ENCODE results near the gene TRPM2. TPM values are rescaled to one million over a fixed set of nuclear protein-coding genes. Genes with fewer than 3 reads are reported as not detected.

TRPM2 gene
- total and polyA plus RNA-seq, 2 of the 13 experiments (the other 11 are each of a cell fraction or from before 2014, with no cell fraction given), result 0.07 to 0.20 TPM

DNA sequence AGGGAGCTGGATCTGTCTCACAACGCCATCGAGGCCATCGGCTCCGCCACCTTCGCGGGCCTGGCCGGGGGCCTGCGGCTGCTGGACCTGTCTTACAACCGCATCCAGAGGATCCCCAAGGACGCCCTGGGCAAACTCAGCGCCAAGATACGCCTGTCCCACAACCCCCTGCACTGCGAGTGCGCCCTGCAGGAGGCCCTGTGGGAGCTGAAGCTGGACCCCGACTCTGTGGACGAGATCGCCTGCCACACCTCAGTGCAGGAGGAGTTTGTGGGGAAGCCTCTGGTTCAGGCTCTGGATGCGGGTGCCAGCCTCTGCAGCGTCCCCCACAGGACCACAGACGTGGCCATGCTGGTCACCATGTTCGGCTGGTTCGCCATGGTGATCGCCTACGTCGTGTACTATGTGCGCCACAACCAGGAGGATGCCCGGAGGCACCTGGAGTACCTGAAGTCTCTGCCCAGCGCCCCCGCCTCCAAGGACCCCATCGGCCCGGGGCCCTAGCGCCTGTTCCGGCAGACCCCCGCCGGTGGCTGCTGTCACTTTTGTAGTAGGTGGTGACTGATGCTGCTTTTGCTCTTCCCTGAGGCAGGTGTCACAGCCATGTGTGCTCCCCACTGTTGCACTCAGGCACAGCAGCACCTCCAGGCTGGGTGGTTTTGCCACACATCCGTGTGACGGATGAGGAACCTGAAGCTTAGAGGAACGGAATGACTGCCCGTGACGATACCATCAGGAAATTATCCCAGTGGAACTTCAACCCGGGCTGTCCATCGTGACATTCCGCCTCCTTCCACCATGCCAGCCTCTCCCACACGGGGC, 103.7 kb downstream of the TRPM2 start (continued):
- TF ChIP-seq HNRNPL (IDR thresholded peaks at IDR 0.05; ENCODE audit: low read depth, low read length) (0 out of 2 replicates have a peak, but pooled peaks have one; percentile 14), ATM (IDR thresholded peaks at IDR 0.05; ENCODE audit: borderline replicate concordance) (no peak), ZNF292 (CRISPR knock-in tag; IDR thresholded peaks at IDR 0.05; ENCODE audit: borderline replicate concordance, low read depth) (0 out of 2 replicates have a peak, but pooled peaks have one; percentile 5), ZNF777 (CRISPR knock-in tag; IDR thresholded peaks at IDR 0.05) (no peak), ZNF83 (CRISPR knock-in tag; IDR thresholded peaks at IDR 0.05; ENCODE audit: borderline replicate concordance) (no peak), RXRA (CRISPR knock-in tag; IDR thresholded peaks at IDR 0.05) (peak; percentile 25; the same call in 1 of the 2 replicates), IKZF4 (CRISPR knock-in tag; IDR thresholded peaks at IDR 0.05; ENCODE audit: borderline replicate concordance, low read depth, not compliant biosample characterization) (no peak), HNF1A (IDR thresholded peaks at IDR 0.05; ENCODE audit: low read depth) (no peak), HNF1A (CRISPR knock-in tag; IDR thresholded peaks at IDR 0.05; ENCODE audit: borderline replicate concordance) (no peak), ZNF782 (CRISPR knock-in tag; IDR thresholded peaks at IDR 0.05; ENCODE audit: borderline replicate concordance) (no peak)
- TF ChIP-seq, protein P1, sequence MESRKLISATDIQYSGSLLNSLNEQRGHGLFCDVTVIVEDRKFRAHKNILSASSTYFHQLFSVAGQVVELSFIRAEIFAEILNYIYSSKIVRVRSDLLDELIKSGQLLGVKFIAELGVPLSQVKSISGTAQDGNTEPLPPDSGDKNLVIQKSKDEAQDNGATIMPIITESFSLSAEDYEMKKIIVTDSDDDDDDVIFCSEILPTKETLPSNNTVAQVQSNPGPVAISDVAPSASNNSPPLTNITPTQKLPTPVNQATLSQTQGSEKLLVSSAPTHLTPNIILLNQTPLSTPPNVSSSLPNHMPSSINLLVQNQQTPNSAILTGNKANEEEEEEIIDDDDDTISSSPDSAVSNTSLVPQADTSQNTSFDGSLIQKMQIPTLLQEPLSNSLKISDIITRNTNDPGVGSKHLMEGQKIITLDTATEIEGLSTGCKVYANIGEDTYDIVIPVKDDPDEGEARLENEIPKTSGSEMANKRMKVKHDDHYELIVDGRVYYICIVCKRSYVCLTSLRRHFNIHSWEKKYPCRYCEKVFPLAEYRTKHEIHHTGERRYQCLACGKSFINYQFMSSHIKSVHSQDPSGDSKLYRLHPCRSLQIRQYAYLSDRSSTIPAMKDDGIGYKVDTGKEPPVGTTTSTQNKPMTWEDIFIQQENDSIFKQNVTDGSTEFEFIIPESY (CRISPR knock-in tag; IDR thresholded peaks at IDR 0.05), result no peak
- TF ChIP-seq, protein P2, sequence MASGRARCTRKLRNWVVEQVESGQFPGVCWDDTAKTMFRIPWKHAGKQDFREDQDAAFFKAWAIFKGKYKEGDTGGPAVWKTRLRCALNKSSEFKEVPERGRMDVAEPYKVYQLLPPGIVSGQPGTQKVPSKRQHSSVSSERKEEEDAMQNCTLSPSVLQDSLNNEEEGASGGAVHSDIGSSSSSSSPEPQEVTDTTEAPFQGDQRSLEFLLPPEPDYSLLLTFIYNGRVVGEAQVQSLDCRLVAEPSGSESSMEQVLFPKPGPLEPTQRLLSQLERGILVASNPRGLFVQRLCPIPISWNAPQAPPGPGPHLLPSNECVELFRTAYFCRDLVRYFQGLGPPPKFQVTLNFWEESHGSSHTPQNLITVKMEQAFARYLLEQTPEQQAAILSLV (CRISPR knock-in tag; IDR thresholded peaks at IDR 0.05; ENCODE audit: borderline replicate concordance), result 0 out of 2 replicates have a peak, but pooled peaks have one; percentile 18

Measured in HepG2 (cell line).